Adrenal gland (tissue), 12 donors: Measurements from ENCODE around the gene MUSK. TPM values are rescaled to one million over a fixed set of nuclear protein-coding genes. Genes with fewer than 3 reads are reported as not detected.

Experiments used
- DNase-seq, 7 donors: peaks; one replicate each; pipeline ENCODE4 v3.0.0-alpha.2; 2019 to 2020
- H3K27ac ChIP-seq, 5 donors: fragments of 200-600 bp; sonication (generic) in 4 of 5; 1 replicate in 3 of 5; 2 replicates in 2 of 5; pipeline versions ENCODE4 v1.5.1 to v1.8.0; 2016 to 2020; ENCODE audit warnings: mild to moderate bottlenecking in 1 of 5
- H3K27me3 ChIP-seq: fragments of 200-600 bp; 2 replicates; pipeline ENCODE4 v1.8.0; 2021
- H3K36me3 ChIP-seq, 2 donors: fragments of 200-600 bp; replicated peaks in 1 of 2; 1 replicate in 1 of 2; 2 replicates in 1 of 2; pipeline versions ENCODE4 v1.5.1 to v1.8.0; 2018 to 2022
- H3K4me1 ChIP-seq, 2 donors: fragments of 200-600 bp; replicated peaks in 1 of 2; 1 replicate in 1 of 2; 2 replicates in 1 of 2; pipeline versions ENCODE4 v1.5.1 to v1.8.0; 2018 to 2021
- H3K4me3 ChIP-seq, 4 donors: fragments of 200-600 bp; sonication (generic) in 3 of 4; one replicate each; pipeline ENCODE4 v1.5.1; 2016 to 2018
- H3K9me3 ChIP-seq, 3 donors: fragments of 200-600 bp; sonication (generic) in 1 of 3; replicated peaks in 1 of 3; 1 replicate in 2 of 3; 2 replicates in 1 of 3; pipeline versions ENCODE4 v1.5.1 to v1.8.0; 2016 to 2021
- CTCF ChIP-seq, 6 experiments: fragments of 450-650 bp in 4 of 6; fragments of 200-600 bp in 2 of 6; sonication (generic) in 1 of 6; IDR thresholded peaks; 1 replicate in 5 of 6; 2 replicates in 1 of 6; pipeline versions ENCODE4 v1.5.1 to v1.8.0; 2016 to 2021; ENCODE audit warnings: antibody characterized with exemption in 6 of 6, mild to moderate bottlenecking in 2 of 6, moderate library complexity in 1 of 6
- POLR2A ChIP-seq, 2 donors: fragments of 450-650 bp; IDR thresholded peaks; one replicate each; pipeline ENCODE4 v1.6.1; 2017; ENCODE audit warnings: antibody characterized with exemption in 2 of 2, mild to moderate bottlenecking in 2 of 2, moderate library complexity in 1 of 2
- WGBS, 4 donors: extraction: QIAGEN DNeasy Blood & Tissue Kit in 2 of 4; methylation state at CpG; one replicate each; pipeline versions ENCODE4 v1.1.5 to v1.1.7; 2013 to 2017; 5-methylcytosine and 5-hydroxymethylcytosine counted together
- intact Hi-C, 2 donors: fragments of 100-400 bp; cut with DNase I; formaldehyde crosslinking; loops; one replicate each; pipeline versions ENCODE4 v1.14.1 to v1.15.0; 2022 to 2023
- polyA plus RNA-seq, 3 donors: library from polyadenylated mRNA; stranded (reverse); fragments of 200-250 nt in 2 of 3; fragments of 350-450 nt in 1 of 3; fragmentation: Illumina TruSeq in 1 of 3; extraction: RNeasy Lipid Tissue Mini Kit (QIAGEN cat#74804) in 1 of 3; gene quantifications; one replicate each; pipeline ENCODE4 v1.2.3, GENCODE V29; 2013 to 2014
- total RNA-seq, 9 donors: library from RNA; depleted of rRNA in 4 of 9; stranded (reverse); fragments of >200 nt in 4 of 9; fragments of 120-200 nt in 1 of 9; fragmentation: NEBNext Ultra II Directional in 1 of 9; extraction: Animal tissue kit (Norgen Biotek cat#: 25700) in 1 of 9; gene quantifications; one replicate each; pipeline versions ENCODE4 v1.1.0 to v1.2.4, GENCODE V29; 2013 to 2023
- donor health status: healthy with polysubstance abuse.
- donor health status: Bipolar disorder and iron deficiency.
- donor health status: DM: yes; HTN: yes; CAD: no.
- donor health status: DM: no; HTN: no; CAD: no.
- donor health status: DM: no; HTN: no; CAD: no.
- donor health status: DM: yes; HTN: yes; CAD: no.

Gene MUSK
- total and polyA plus RNA-seq, 12 donors: 0.04 to 5.1 (median 0.15) TPM; not detected in 2

- WGBS, 4 donors: 89 to 93% (median 90%) methylated on average over 4 of the region's 4 CpGs
- intact Hi-C loops: no loop called here
Measured at GRCh38 chr9:110671849-110672248, 3.3 kb downstream of the MUSK start.

GRCh38 chr9:110672873-110673510, 4.4 kb downstream of the MUSK start:
- intact Hi-C loops: no loop called here
- no peak overlapping the region for H3K4me3 ChIP-seq
- no peak for DNase-seq
- TF ChIP-seq CTCF (IDR thresholded peaks at IDR 0.05) (no peak), POLR2A (IDR thresholded peaks at IDR 0.05) (no peak)
- no peaks in the 10 kb centered on the region for H3K4me1 ChIP-seq
- WGBS, 4 donors: 58 to 70% (median 61%) methylated on average over 3 of the region's 3 CpGs
- H3K27me3 ChIP-seq: no peaks in the 10 kb centered on the region
- H3K36me3 ChIP-seq: no peaks in the 10 kb centered on the region
- no peaks in the 10 kb centered on the region for H3K9me3 ChIP-seq
- no peak overlapping the region for H3K27ac ChIP-seq

More at GRCh38 chr9:110671849-110672248, 3.3 kb downstream of the MUSK start:
- Histone ChIP-seq H3K4me1 (no peaks in the 10 kb centered on the region), H3K27ac (no peak overlapping the region), H3K27me3 (no peaks in the 10 kb centered on the region), H3K9me3 (no peaks in the 10 kb centered on the region), H3K36me3 (no peaks in the 10 kb centered on the region), H3K4me3 (no peak overlapping the region)
- TF ChIP-seq POLR2A (IDR thresholded peaks at IDR 0.05): no peak
- TF ChIP-seq CTCF (IDR thresholded peaks at IDR 0.05): no peak
- no peak for DNase-seq

GRCh38 chr9:110687497-110687896, 18.9 kb downstream of the MUSK start:
- Histone ChIP-seq H3K36me3 (no peaks in the 10 kb centered on the region), H3K27me3 (no peaks in the 10 kb centered on the region), H3K9me3 (no peaks in the 10 kb centered on the region), H3K4me1 (no peaks in the 10 kb centered on the region), H3K4me3 (no peak overlapping the region), H3K27ac (no peak overlapping the region)
- no peak for TF ChIP-seq POLR2A (IDR thresholded peaks at IDR 0.05)
- no peak for TF ChIP-seq CTCF (IDR thresholded peaks at IDR 0.05)
- DNase-seq: no peak
- WGBS, 4 donors: 89 to 93% (median 91%) methylated on average over 4 of the region's 4 CpGs
- intact Hi-C loops: no loop called here

- Histone ChIP-seq H3K36me3 (no peaks in the 10 kb centered on the region), H3K4me1 (no peaks in the 10 kb centered on the region), H3K4me3 (no peak overlapping the region), H3K27me3 (no peaks in the 10 kb centered on the region), H3K9me3 (no peaks in the 10 kb centered on the region), H3K27ac (no peak overlapping the region)
- 82 to 91% (median 88%) methylated on average over 5 of the region's 5 CpGs for WGBS, 4 donors
- intact Hi-C loops: no loop called here
- no peak for DNase-seq
- TF ChIP-seq CTCF (IDR thresholded peaks at IDR 0.05) (no peak), POLR2A (IDR thresholded peaks at IDR 0.05) (no peak)
Measured at GRCh38 chr9:110688329-110688728, 19.7 kb downstream of the MUSK start.
